Activated T-helper 17 cell treated with anti-CD3 and anti-CD28 coated beads, Interleukin-2, amount 50 U/mL, for 72 hours (primary cell): Measurements from ENCODE around the gene ACTMAP. TPM values are rescaled to one million over a fixed set of nuclear protein-coding genes. Genes with fewer than 3 reads are reported as not detected.

Experiments used
- ATAC-seq: fragments of 150-1000 bp; cut with Tn5 transposase; replicated peaks from 2 replicates; pipeline ENCODE4 v1.10.0; 2021; ENCODE audit warnings: mild to moderate bottlenecking, moderate library complexity
- H3K27ac Mint-ChIP-seq: one replicate; pipeline ENCODE4 v1.8.0; 2022; ENCODE audit warnings: mixed read lengths
- H3K27me3 Mint-ChIP-seq: one replicate; pipeline ENCODE4 v1.8.0; 2022; ENCODE audit warnings: mixed read lengths
- H3K36me3 Mint-ChIP-seq: one replicate; pipeline ENCODE4 v1.8.0; 2022; ENCODE audit warnings: low read depth, mild to moderate bottlenecking, mixed read lengths
- H3K4me1 Mint-ChIP-seq: one replicate; pipeline ENCODE4 v1.8.0; 2022; ENCODE audit warnings: mixed read lengths
- H3K4me3 Mint-ChIP-seq: one replicate; pipeline ENCODE4 v1.8.0; 2022; ENCODE audit warnings: mild to moderate bottlenecking, mixed read lengths
- H3K9me3 Mint-ChIP-seq: one replicate; pipeline ENCODE4 v1.8.0; 2022; ENCODE audit warnings: mixed read lengths
- total RNA-seq, 2 donors: library from RNA; stranded (reverse); gene quantifications; one replicate each; pipeline ENCODE4 v1.2.3, GENCODE V29; 2022

Gene ACTMAP
- total RNA-seq, 2 donors from 2014 or later, result 13.0 to 16.6 TPM

- no peak for ATAC-seq
- Mint-ChIP-seq H3K4me3 (peak overlapping the region; percentile 89), H3K36me3 (peaks cover 59% of the 10 kb centered on the region), H3K27me3 (no peaks in the 10 kb centered on the region), H3K27ac (no peak overlapping the region), H3K9me3 (no peaks in the 10 kb centered on the region), H3K4me1 (peaks cover 22% of the 10 kb centered on the region)
These were observed 36.3 kb downstream of the ACTMAP start for GRCh38 chr19:40713939-40714338.

- Mint-ChIP-seq H3K27ac (no peak overlapping the region), H3K4me1 (peaks cover 4% of the 10 kb centered on the region), H3K27me3 (no peaks in the 10 kb centered on the region), H3K4me3 (no peak overlapping the region), H3K36me3 (peaks cover 83% of the 10 kb centered on the region), H3K9me3 (no peaks in the 10 kb centered on the region)
- ATAC-seq, result no peak
These were observed 40.5 kb downstream of the ACTMAP start for GRCh38 chr19:40709817-40710216.

- Mint-ChIP-seq H3K27ac (no peak overlapping the region), H3K4me3 (no peak overlapping the region), H3K9me3 (no peaks in the 10 kb centered on the region), H3K4me1 (no peaks in the 10 kb centered on the region), H3K36me3 (peaks cover 85% of the 10 kb centered on the region), H3K27me3 (no peaks in the 10 kb centered on the region)
- ATAC-seq, result no peak
These were observed 42.7 kb downstream of the ACTMAP start for GRCh38 chr19:40707615-40708014.

- H3K4me3 Mint-ChIP-seq, result no peak overlapping the region
These were observed 44.2 kb downstream of the ACTMAP start for GRCh38 chr19:40705950-40706619.

GRCh38 chr19:40705362-40705651 lies 45.0 kb downstream of the ACTMAP start:
- ATAC-seq, result no peak
- Mint-ChIP-seq H3K36me3 (peaks cover 85% of the 10 kb centered on the region), H3K4me1 (no peaks in the 10 kb centered on the region), H3K4me3 (no peak overlapping the region), H3K27ac (no peak overlapping the region), H3K27me3 (no peaks in the 10 kb centered on the region), H3K9me3 (no peaks in the 10 kb centered on the region)

More at GRCh38 chr19:40705950-40706619, 44.2 kb downstream of the ACTMAP start:
- Mint-ChIP-seq H3K36me3 (peaks cover 86% of the 10 kb centered on the region), H3K9me3 (no peaks in the 10 kb centered on the region), H3K27me3 (no peaks in the 10 kb centered on the region), H3K4me1 (no peaks in the 10 kb centered on the region), H3K27ac (no peak overlapping the region)
- ATAC-seq, result no peak

- H3K36me3 Mint-ChIP-seq, result peaks cover 79% of the 10 kb centered on the region
- H3K9me3 Mint-ChIP-seq, result no peaks in the 10 kb centered on the region
- ATAC-seq, result no peak
- H3K4me3 Mint-ChIP-seq, result no peak overlapping the region
- H3K27ac Mint-ChIP-seq, result no peak overlapping the region
- H3K27me3 Mint-ChIP-seq, result no peaks in the 10 kb centered on the region
- H3K4me1 Mint-ChIP-seq, result no peaks in the 10 kb centered on the region
These were observed 45.6 kb downstream of the ACTMAP start for GRCh38 chr19:40704491-40705361.

- Mint-ChIP-seq H3K4me3 (no peak overlapping the region), H3K9me3 (no peaks in the 10 kb centered on the region), H3K27ac (no peak overlapping the region), H3K4me1 (no peaks in the 10 kb centered on the region), H3K27me3 (no peaks in the 10 kb centered on the region), H3K36me3 (peaks cover 64% of the 10 kb centered on the region)
- ATAC-seq, result no peak
These were observed 47.1 kb downstream of the ACTMAP start for GRCh38 chr19:40703029-40703755.

GRCh38 chr19:40702337-40703012 lies 47.8 kb downstream of the ACTMAP start:
- no peak overlapping the region for H3K4me3 Mint-ChIP-seq
- H3K9me3 Mint-ChIP-seq, result no peaks in the 10 kb centered on the region
- H3K27me3 Mint-ChIP-seq, result no peaks in the 10 kb centered on the region
- H3K27ac Mint-ChIP-seq, result no peak overlapping the region
- H3K36me3 Mint-ChIP-seq, result peaks cover 56% of the 10 kb centered on the region
- ATAC-seq, result no peak
- H3K4me1 Mint-ChIP-seq, result no peaks in the 10 kb centered on the region

GRCh38 chr19:40701758-40702157 lies 48.5 kb downstream of the ACTMAP start:
- H3K4me3 Mint-ChIP-seq, result no peak overlapping the region
- no peaks in the 10 kb centered on the region for H3K4me1 Mint-ChIP-seq

GRCh38 chr19:40700083-40700482 lies 50.2 kb downstream of the ACTMAP start:
- no peak overlapping the region for H3K27ac Mint-ChIP-seq

More at GRCh38 chr19:40701758-40702157, 48.5 kb downstream of the ACTMAP start:
- Mint-ChIP-seq H3K9me3 (no peaks in the 10 kb centered on the region), H3K36me3 (peaks cover 49% of the 10 kb centered on the region), H3K27me3 (no peaks in the 10 kb centered on the region), H3K27ac (no peak overlapping the region)
- ATAC-seq, result no peak

GRCh38 chr19:40697007-40697406 lies 53.3 kb downstream of the ACTMAP start:
- Mint-ChIP-seq H3K4me3 (no peak overlapping the region), H3K27ac (no peak overlapping the region), H3K27me3 (no peaks in the 10 kb centered on the region), H3K9me3 (no peaks in the 10 kb centered on the region), H3K36me3 (peaks cover 16% of the 10 kb centered on the region), H3K4me1 (no peaks in the 10 kb centered on the region)
- ATAC-seq, result no peak

More at GRCh38 chr19:40700083-40700482, 50.2 kb downstream of the ACTMAP start:
- no peaks in the 10 kb centered on the region for H3K9me3 Mint-ChIP-seq
- H3K4me3 Mint-ChIP-seq, result no peak overlapping the region
- no peaks in the 10 kb centered on the region for H3K4me1 Mint-ChIP-seq
- peaks cover 45% of the 10 kb centered on the region for H3K36me3 Mint-ChIP-seq
- no peak for ATAC-seq
- H3K27me3 Mint-ChIP-seq, result no peaks in the 10 kb centered on the region

GRCh38 chr19:40695881-40696280 lies 54.4 kb downstream of the ACTMAP start:
- Mint-ChIP-seq H3K4me1 (no peaks in the 10 kb centered on the region), H3K36me3 (peaks cover 10% of the 10 kb centered on the region), H3K27ac (no peak overlapping the region), H3K4me3 (no peak overlapping the region), H3K27me3 (no peaks in the 10 kb centered on the region), H3K9me3 (no peaks in the 10 kb centered on the region)
- ATAC-seq, result no peak

- Mint-ChIP-seq H3K4me1 (no peaks in the 10 kb centered on the region), H3K27ac (peak overlapping the region; percentile 39), H3K9me3 (no peaks in the 10 kb centered on the region), H3K4me3 (no peak overlapping the region), H3K36me3 (peaks cover 6% of the 10 kb centered on the region), H3K27me3 (no peaks in the 10 kb centered on the region)
- no peak for ATAC-seq
These were observed 56.4 kb downstream of the ACTMAP start for GRCh38 chr19:40693896-40694295.

- H3K4me1 Mint-ChIP-seq, result no peaks in the 10 kb centered on the region
- ATAC-seq, result no peak
- peaks cover 6% of the 10 kb centered on the region for H3K36me3 Mint-ChIP-seq
- no peaks in the 10 kb centered on the region for H3K9me3 Mint-ChIP-seq
- H3K27ac Mint-ChIP-seq, result no peak overlapping the region
- no peak overlapping the region for H3K4me3 Mint-ChIP-seq
- H3K27me3 Mint-ChIP-seq, result no peaks in the 10 kb centered on the region
These were observed 57.0 kb downstream of the ACTMAP start for GRCh38 chr19:40693150-40693788.
